PC-9 (cell line): ENCODE measurements around the gene FBP1. TPM values are rescaled to one million over a fixed set of nuclear protein-coding genes. Genes with fewer than 3 reads are reported as not detected.

Source experiments
- BruUV-seq: library from RNA; stranded (reverse); fragments of 400-500 nt; replicated peaks from 2 replicates; lab custom pipeline; 2021; lab: Mats Ljungman, UMichigan
- CTCF ChIA-PET: fragments of 300-600 bp; sonication (Branson Sonifier 250); formaldehyde crosslinking; loops from one replicate; lab custom pipeline; 2022; ENCODE audit warnings: antibody characterized with exemption; lab: Charles Lee
- POLR2A ChIA-PET: fragments of 300-600 bp; sonication (Branson Sonifier 250); formaldehyde crosslinking; loops from one replicate; lab custom pipeline; 2022; ENCODE audit warnings: antibody characterized with exemption; ENCODE audit not compliant: unreplicated experiment; lab: Charles Lee
- DNase-seq, 2 experiments: peaks; one replicate each; pipeline versions ENCODE4 v3.0.0 to v3.0.0-alpha.2; 2015 to 2022; ENCODE audit warnings: mixed read lengths in 1 of 2
- H2AFZ ChIP-seq: fragments of 200-600 bp; sonication (generic); 2 replicates; pipeline ENCODE4 v1.8.1; 2017; ENCODE audit warnings: antibody characterized with exemption
- H3F3A ChIP-seq: fragments of 200-600 bp; sonication (generic); 2 replicates; pipeline ENCODE4 v1.8.1; 2017; ENCODE audit warnings: antibody characterized with exemption, mild to moderate bottlenecking, low read depth; ENCODE audit not compliant: insufficient read depth
- H3K27ac ChIP-seq: fragments of 200-600 bp; sonication (generic); 2 replicates; pipeline ENCODE4 v1.6.1; 2016; ENCODE audit warnings: mixed run types
- H3K27me3 ChIP-seq: fragments of 200-600 bp; sonication (generic); 2 replicates; pipeline ENCODE4 v1.6.1; 2016; ENCODE audit warnings: low read depth, mixed run types; ENCODE audit not compliant: insufficient read depth
- H3K36me3 ChIP-seq: fragments of 200-600 bp; sonication (generic); 2 replicates; pipeline ENCODE4 v1.6.1; 2016; ENCODE audit warnings: low read depth, mixed run types
- H3K4me1 ChIP-seq: fragments of 200-600 bp; sonication (generic); replicated peaks from 2 replicates; pipeline ENCODE4 v1.6.1; 2016; ENCODE audit warnings: mixed run types; ENCODE audit not compliant: insufficient read depth
- H3K4me2 ChIP-seq: fragments of 200-600 bp; sonication (generic); 2 replicates; pipeline ENCODE4 v1.6.1; 2017; ENCODE audit warnings: mixed run types
- H3K4me3 ChIP-seq: fragments of 200-600 bp; sonication (generic); 2 replicates; pipeline ENCODE4 v1.6.1; 2016; ENCODE audit warnings: mixed run types
- H3K79me2 ChIP-seq: fragments of 200-600 bp; sonication (generic); 2 replicates; pipeline ENCODE4 v1.6.1; 2017; ENCODE audit warnings: low read depth, mixed run types
- H3K9me2 ChIP-seq: fragments of 200-600 bp; sonication (generic); 2 replicates; pipeline ENCODE4 v1.8.1; 2017; ENCODE audit warnings: mild to moderate bottlenecking; ENCODE audit not compliant: insufficient read depth
- H3K9me3 ChIP-seq: fragments of 200-600 bp; sonication (generic); 2 replicates; pipeline ENCODE4 v1.8.1; 2016; ENCODE audit warnings: low read depth; ENCODE audit not compliant: insufficient read depth
- H4K20me1 ChIP-seq: fragments of 200-600 bp; sonication (generic); 2 replicates; pipeline ENCODE4 v1.8.1; 2017; ENCODE audit not compliant: insufficient read depth
- EZH2 ChIP-seq: fragments of 200-600 bp; sonication (generic); IDR thresholded peaks from 2 replicates; pipeline ENCODE4 v1.8.0; 2017; ENCODE audit warnings: antibody characterized with exemption, low read depth
- intact Hi-C: fragments of 100-400 bp; cut with micrococcal nuclease; formaldehyde crosslinking; loops from one replicate; pipeline ENCODE4 v1.10.0; 2022; ENCODE audit not compliant: unreplicated experiment
- total RNA-seq: library from RNA; stranded (reverse); gene quantifications from 2 replicates; pipeline ENCODE4 v1.2.3, GENCODE V29; 2021
- TF ChIP-seq, protein P1 (sequence below): fragments of 200-600 bp; sonication (generic); conservative IDR thresholded peaks from 2 replicates; pipeline ENCODE4 v1.6.1; 2017; ENCODE audit warnings: mixed run types, antibody characterized with exemption, mild to moderate bottlenecking, moderate library complexity

Gene FBP1
- total RNA-seq, 1 experiment from 2014 or later: 34.9 TPM

DNA sequence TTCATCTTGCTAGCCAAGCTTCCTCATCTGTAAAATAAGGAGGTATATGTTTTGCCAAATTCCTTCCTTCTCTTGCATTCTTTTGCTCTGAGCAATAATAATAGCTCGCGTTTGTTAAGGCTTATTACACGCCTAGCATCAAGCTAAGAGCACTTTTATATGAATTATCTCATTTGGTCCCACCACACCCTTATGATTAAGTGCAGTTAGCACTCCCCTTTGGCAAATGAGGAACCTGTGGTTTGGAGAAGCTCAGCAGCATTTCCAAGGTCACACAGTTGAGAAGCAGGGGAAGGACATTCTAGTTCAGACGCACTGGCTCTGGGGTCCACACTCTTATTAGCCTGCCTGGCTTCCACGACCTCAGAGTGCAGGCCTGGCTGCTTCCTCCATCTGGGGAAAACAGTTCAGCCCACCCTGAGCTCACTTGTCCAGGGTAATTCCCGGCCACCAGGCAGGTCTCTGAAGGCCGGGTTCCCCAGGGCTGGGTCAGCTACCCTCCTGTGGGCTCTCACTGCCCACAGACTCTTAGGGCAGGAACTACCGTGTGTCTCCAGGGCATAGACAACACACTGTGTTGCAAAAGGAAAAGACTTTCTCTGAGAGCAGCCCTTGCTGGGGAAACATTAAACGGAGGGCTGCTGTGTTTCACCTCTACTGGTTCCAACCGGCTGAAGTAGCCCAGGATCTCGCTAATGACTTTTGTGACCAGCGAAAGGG, 9.9 kb upstream of the FBP1 start:
- DNase-seq: peak; percentile 68 to 100
- Histone ChIP-seq H2AFZ (peak overlapping the region; percentile 59), H3K27me3 (no peaks in the 10 kb centered on the region), H3K4me1 (peaks cover 68% of the 10 kb centered on the region), H3K36me3 (no peaks in the 10 kb centered on the region), H3K9me3 (no peaks in the 10 kb centered on the region), H3K9me2 (no peaks in the 10 kb centered on the region), H3K79me2 (no peaks in the 10 kb centered on the region), H4K20me1 (no peaks in the 10 kb centered on the region), H3F3A (peaks cover 52% of the 10 kb centered on the region), H3K4me3 (peak overlapping the region; percentile 29; the same call in 1 of the 2 replicates), H3K27ac (peak overlapping the region; percentile 95), H3K4me2 (peak overlapping the region; percentile 72)
- TSS peak; percentile 93 for BruUV-seq
- TF ChIP-seq, protein P1, sequence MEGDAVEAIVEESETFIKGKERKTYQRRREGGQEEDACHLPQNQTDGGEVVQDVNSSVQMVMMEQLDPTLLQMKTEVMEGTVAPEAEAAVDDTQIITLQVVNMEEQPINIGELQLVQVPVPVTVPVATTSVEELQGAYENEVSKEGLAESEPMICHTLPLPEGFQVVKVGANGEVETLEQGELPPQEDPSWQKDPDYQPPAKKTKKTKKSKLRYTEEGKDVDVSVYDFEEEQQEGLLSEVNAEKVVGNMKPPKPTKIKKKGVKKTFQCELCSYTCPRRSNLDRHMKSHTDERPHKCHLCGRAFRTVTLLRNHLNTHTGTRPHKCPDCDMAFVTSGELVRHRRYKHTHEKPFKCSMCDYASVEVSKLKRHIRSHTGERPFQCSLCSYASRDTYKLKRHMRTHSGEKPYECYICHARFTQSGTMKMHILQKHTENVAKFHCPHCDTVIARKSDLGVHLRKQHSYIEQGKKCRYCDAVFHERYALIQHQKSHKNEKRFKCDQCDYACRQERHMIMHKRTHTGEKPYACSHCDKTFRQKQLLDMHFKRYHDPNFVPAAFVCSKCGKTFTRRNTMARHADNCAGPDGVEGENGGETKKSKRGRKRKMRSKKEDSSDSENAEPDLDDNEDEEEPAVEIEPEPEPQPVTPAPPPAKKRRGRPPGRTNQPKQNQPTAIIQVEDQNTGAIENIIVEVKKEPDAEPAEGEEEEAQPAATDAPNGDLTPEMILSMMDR: no peak
- TF ChIP-seq EZH2: no peak
- intact Hi-C loops: loop anchor here (2.0 to 10.0 kb wide), 2 partner anchors 18 to 76 kb away; partner anchors contain the start of gene AOPEP
- ChIA-PET CTCF (interaction anchor here (0.7 to 1.4 kb wide), 5 partner anchors 13 to 478 kb away, joined by 4 to 12 read pairs (median 5); partner anchors contain the start of gene PCAT7), POLR2A (interaction anchor here (0.6 to 1.2 kb wide), 11 partner anchors 10 to 922 kb away, joined by 3 to 20 read pairs (median 4); partner anchors contain the start of genes AOPEP and FBP1)

DNA sequence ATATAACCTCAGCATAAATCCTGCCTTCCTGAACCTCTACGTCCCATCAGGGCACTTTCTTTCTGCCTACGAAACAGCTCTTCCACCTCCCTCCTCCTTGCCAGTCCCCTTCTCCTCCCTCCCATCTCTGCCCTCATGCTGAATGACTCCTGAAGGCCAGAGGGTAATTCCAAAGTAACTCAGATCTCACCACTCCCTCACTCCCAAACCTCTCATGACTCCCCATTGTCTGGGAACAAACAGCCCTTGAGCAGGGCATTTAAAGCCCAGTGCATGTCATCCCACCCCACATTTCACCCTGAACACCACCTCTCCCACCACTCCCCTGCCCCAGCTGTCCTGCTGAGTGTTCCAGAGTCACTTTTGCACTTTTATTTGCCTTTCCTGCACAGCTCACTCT, 8.9 kb upstream of the FBP1 start:
- POLR2A ChIA-PET: interaction anchor here (0.8 kb wide), 1 partner anchor 444 kb away, joined by 4 read pairs; no protein-coding TSS in a partner anchor
- no peak for TF ChIP-seq EZH2
- TF ChIP-seq, protein P1: no peak

DNA sequence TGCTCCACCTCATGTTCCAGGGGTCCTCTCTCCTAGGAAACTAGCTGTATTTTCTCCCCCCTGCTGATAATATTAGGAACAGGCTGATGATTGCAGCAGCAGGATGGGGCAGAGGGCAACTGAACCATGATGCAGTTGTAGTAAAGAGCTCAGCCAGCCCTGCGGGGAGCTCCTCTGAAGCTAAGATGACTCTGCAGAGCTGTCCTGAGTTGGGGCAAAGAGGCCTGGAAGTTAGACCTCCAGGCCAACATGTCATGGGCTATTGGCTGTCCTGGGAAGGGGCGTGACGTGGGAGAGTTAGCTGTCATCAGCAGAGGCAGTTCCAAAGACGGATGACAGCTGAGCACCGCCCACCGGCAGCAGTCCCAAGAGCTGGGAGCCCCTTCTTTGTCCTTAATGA, 6.6 kb upstream of the FBP1 start:
- ChIA-PET CTCF (no interaction called here), POLR2A (no interaction called here)
- no peaks in the 10 kb centered on the region for H3K36me3 ChIP-seq
- peaks cover 3% of the 10 kb centered on the region; the same call in 1 of the 2 replicates for H3K79me2 ChIP-seq
- H3K9me3 ChIP-seq: no peaks in the 10 kb centered on the region
- no peaks in the 10 kb centered on the region for H4K20me1 ChIP-seq
- no peaks in the 10 kb centered on the region for H3K9me2 ChIP-seq
- H3K4me1 ChIP-seq: peaks cover 67% of the 10 kb centered on the region
- H3K27ac ChIP-seq: no peak overlapping the region
- no peak for TF ChIP-seq EZH2
- TF ChIP-seq, protein P1: no peak
- no TSS peak for BruUV-seq
- no peaks in the 10 kb centered on the region for H3K27me3 ChIP-seq
- no peak overlapping the region for H2AFZ ChIP-seq
- peaks cover 55% of the 10 kb centered on the region for H3F3A ChIP-seq
- no peak for DNase-seq
- intact Hi-C loops: loop anchor here (10.0 kb wide), 1 partner anchor 79 kb away; the partner anchor contains the start of gene AOPEP
- no peak overlapping the region for H3K4me2 ChIP-seq
- H3K4me3 ChIP-seq: no peak overlapping the region

More for the DNA sequence above, 8.9 kb upstream of the FBP1 start:
- Histone ChIP-seq H3K9me3 (no peaks in the 10 kb centered on the region), H4K20me1 (no peaks in the 10 kb centered on the region), H3K4me3 (peak overlapping the region; percentile 16; the same call in 1 of the 2 replicates), H3K27me3 (no peaks in the 10 kb centered on the region), H3K79me2 (no peaks in the 10 kb centered on the region), H3K4me1 (peaks cover 75% of the 10 kb centered on the region), H3K36me3 (no peaks in the 10 kb centered on the region), H3F3A (peaks cover 52% of the 10 kb centered on the region), H2AFZ (no peak overlapping the region), H3K9me2 (no peaks in the 10 kb centered on the region), H3K27ac (peak overlapping the region; percentile 95), H3K4me2 (peak overlapping the region; percentile 72)
- CTCF ChIA-PET: interaction anchor here (1.2 to 1.4 kb wide), 3 partner anchors 21 to 479 kb away, joined by 4 to 12 read pairs (median 10); partner anchors contain the start of gene PCAT7
- DNase-seq: no peak
- intact Hi-C loops: loop anchor here (2.0 to 10.0 kb wide), 2 partner anchors 17 to 77 kb away; partner anchors contain the start of gene AOPEP
- BruUV-seq: no TSS peak
